Measurements from ENCODE around the gene TMEM167B.

Gene TMEM167B

DNA sequence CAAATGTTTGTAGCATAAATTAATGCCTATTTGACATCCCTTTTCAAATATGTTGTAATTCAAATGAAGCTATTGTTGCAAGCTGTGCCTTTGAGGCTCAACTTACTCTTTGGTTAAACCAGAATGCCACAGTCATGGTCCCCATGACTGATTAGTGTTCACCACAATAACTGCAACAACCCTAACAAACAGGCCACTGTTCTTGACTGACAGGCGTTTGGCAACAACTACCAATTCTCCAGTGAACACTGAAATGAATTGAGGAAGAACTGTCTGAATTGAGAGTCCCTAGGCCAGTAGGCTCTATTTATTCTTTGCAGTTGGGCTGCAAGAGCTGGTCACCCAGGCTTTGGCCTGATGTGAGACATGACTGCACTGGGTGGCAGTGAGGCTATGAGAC is 6.6 kb upstream of the TMEM167B start:
- DNase-seq = no peak

GRCh38 chr1:109084563-109085517 is 5.7 kb upstream of the TMEM167B start:
- no peak for DNase-seq

DNA sequence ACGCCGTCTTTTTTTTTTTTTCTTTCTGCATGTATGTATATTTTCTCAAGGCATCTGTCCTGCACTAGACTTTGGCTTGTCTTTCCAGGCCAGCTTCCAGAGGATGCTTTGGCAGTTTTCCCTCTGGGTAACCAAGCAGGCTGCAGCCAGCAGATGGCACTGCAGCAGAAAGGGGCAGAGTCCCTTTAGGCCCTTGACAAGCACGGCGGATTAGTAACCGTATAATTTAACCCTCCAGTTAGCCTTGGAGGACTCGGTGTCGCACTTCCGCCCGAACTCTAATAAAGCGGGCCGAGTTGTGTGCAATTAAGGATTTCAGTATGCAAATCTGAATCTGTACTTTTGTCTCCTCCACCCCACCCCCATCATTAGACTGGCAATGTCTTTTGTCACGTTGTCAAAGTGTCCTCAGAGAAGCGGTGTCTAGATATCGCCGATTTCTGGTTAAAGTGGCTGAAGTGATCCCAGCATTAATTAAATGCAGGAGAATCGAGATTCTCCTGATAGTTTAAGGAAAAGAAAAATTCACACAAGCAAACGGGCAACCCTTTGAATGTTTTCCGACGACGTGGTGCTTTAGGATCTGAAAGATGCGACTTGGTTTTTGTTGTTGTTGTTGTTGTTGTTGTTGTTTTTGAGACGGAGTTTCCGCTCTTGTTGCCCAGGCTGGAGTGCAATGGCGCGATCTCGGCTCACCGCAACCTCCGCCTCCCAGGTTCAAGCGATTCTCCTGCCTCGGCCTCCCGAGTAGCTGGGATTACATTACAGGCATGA is 1.1 kb upstream of the TMEM167B start:
- peak; percentile 71 for DNase-seq

DNA sequence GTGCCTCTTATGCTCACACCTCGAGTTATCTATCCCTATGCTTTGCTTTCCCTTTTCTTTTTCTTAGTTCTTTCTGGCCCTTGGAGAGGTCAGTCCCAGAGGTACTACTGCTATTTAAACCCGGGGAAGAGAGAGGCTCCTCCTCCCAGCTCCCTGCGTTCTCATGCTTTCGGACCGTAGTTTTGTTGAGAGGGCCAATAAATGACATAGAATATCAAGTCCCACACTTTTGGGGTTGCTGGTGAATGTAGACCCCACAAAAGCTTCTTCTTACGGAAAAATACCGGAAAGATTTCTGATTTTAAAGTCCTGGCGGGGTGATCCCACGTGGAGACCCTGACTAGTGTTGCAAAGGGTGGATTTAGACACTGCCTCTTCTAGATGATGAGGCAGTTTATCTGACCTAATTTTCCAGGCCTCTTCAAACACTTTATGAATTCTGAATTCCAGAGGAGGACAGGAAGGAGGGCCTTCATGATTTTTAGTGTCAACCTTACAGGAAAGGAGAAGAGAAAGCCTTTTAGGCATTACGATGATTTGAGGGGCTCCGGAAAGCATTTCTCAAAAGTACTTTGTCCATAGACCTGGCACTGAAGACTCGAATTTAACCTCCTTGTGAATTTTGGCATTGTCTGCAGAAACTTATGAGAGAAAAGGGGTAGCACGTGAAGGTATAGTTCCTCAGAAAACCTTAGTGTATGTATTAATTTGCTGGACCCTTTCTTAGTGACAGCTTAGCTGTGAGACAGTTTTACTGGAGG is 694 bp downstream of the TMEM167B start:
- peak; percentile 28 for DNase-seq

DNA sequence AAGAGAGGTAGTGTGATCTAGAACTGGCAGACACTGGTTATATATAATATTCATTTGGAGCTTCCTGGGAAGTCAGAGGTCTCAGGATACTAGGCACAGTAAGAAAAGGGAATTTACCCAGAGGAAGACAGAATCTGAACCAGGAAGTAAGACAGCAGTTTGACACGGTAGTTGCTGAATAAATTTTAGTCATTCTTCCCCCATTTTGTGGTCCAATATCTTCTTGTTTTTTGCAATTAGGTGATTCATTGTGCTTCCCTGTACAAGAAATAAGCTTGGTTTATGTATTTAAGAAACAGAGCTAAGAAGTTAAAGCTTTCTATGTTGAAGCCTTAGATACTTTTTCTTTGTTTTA is 1.3 kb downstream of the TMEM167B start:
- no peak for DNase-seq

DNA sequence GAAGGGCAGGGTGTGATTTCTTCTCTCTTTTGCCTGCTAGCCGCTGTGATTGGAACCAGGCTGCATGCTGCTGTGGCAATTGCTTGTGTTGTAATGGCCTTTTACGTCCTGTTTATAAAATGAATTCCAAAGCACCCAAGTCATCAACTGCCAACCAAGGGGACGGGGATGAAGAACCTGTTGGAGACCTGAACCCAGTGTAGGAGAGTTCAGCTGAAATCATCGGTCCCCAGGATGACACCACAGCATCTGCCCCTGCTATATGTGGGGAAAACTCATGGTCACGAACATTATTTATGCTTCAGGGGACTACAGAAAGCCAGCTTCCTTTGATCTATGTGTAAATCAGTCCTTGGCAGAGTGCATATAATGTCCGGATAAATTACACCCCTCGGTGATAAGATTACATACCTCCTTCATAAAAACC is 3.8 kb downstream of the TMEM167B start:
- DNase-seq = no peak

DNA sequence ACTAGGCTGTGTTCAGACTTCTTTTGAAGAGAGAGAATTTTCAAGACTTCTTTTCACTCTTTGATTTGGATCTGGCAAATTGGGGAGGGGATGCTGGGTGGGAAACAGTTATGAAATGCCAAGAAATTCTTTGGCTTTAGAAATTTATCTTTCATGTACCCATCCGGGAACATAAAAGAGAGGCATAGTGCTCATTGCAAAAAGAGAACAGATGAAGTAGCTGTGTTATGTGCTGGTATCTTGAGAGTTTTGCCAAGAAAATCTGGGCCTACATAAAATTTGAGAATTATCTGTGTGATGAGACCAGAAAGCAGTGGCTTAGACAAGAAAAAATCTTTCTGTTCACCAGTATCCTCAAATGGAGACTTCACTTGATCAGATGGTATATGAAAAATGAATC is 4.3 kb downstream of the TMEM167B start:
- DNase-seq = no peak

GRCh38 chr1:109095631-109096030 is 5.1 kb downstream of the TMEM167B start:
- no peak for DNase-seq

DNA sequence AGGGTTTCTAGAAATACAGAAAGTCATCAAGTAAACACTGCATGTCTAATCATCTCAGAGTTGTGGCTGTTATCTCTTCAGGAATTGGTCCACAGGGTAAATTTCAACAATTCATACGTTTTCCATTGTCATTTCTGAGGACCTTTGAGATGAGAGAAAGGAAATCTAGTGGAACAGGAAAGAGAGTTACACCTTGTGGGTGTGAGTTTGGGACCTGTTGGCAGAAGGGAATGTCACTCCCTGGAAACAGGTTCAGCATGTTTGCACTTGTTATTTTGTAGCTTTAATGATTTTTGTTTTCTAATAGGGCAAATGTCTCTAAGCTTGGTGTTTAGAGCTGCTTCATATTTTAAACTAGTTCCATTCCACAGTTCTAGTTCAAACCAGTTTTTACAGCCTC is 5.6 kb downstream of the TMEM167B start:
- DNase-seq = no peak

- DNase-seq = peak; percentile 83
Measured at GRCh38 chr1:109099938-109100773, 9.6 kb downstream of the TMEM167B start.

DNA sequence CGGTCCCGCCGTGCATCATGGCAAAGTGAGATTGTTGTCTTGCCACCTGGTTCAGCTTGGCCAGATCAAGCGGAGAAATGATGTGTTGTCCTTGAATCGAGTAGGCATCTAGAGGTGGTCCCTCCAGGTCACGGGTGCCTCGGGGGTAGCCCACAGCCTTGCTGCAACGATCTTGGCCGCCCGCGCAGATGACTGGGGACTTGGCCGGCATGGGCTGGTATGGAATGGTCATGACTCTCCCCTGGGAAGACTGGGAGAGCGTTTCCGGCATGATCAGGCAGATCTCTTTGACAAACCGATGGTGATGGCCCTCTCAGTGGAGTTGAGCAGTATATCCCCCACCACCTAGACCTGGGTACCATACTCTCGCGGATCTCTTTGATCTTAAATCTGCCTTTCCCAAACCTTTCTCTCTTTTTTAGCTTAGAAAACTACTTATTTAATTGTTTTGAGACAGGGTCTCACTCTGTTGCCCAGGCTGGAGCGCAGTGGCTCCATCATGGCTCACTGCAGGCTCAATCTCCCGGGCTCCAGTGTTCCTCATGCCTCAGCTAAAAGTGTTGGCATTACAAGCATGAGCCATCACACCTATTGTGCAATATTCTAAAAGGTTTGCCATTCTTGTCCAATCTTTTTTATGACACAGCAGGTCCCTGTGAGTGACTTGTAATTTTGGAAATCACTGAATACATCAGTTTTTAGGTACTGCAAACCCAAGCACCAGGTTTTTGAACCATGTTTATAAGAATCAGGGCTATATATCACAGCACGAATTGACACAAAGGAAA is 14.0 kb downstream of the TMEM167B start:
- DNase-seq = no peak

- DNase-seq = no peak
Measured at GRCh38 chr1:109105881-109106280, 15.3 kb downstream of the TMEM167B start.

GRCh38 chr1:109107785-109108184 is 17.2 kb downstream of the TMEM167B start:
- DNase-seq = no peak

DNA sequence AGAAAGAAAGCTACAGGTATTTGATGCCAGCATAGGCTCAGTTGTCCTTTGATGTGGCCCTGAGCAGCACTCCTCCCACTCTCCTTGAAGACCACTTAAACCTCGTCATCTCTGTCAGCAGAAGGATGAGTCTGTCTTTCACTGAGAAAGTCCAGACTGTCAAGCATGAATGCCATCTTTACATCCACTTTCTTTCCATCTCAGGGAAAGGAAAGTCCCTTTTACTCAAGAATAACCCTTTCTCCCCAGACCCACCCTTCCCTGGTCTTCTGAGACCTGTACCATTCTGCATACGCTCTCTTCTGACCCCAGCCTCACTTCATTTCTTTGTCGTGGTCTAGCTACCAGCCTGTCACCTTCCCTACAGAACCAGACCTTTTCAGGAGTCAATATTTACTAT is 19.3 kb downstream of the TMEM167B start:
- DNase-seq = no peak

- DNase-seq = no peak
Measured at GRCh38 chr1:109111386-109112055, 21.0 kb downstream of the TMEM167B start.

DNA sequence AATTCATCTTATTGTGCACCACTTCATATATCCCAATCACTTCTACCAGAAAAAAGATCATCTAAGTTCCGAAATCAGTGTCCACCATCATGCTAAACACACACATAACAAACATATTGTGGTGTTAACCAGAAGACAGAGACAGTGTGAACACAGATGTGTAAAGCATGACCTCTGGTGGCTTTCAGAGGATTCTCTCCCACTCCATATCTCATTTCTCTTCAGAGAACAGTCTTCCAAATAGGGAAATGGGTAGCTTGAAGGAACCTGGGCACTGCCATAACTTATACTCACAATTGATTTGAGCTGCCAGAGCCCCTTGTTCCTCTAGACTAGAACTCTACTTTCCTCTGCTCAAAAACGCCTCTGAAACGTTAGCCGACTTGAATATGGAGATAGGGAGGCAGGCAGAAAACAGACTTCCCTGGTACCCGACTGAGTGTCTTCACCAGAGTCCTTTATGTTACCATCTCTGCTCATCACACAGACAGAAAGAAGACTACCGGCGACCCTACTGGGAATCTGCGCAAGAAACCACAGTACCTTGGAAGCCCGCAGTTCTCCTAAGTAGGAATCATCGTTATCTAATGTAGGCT is 21.6 kb downstream of the TMEM167B start:
- DNase-seq = no peak

DNA sequence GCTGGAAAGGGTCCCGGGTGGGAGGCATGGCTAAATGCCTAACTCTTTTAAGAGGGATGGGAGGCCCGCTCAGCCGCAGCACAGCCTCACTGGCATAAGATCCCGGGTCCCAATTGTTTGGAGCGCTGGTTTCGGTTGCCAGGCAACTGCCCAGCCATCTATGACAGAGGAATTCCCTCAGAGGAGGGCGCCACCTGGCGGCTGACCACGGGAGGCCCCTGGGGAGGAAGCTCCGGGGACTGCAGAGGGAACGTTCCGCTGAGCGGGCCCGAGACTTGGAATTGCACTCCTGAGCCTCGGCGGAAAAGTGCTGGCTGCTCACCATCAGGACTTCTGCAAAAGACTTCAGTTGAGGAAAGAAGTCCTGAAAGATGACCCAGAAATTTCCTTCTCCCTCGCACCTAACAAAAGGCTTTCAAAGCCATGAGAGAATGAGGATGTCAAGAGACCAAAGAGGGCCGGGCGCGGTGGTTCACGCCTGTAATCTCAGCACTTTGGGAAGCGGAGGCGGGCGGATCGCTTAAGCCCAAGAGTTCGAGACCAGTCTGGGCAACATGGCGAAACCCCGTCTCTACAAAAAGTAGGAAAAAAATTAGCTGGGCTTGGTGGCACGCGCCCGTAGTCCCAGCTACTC is 22.2 kb downstream of the TMEM167B start:
- peak; percentile 69 for DNase-seq

- peak; percentile 43 for DNase-seq
Measured at GRCh38 chr1:109113590-109114341, 23.2 kb downstream of the TMEM167B start, which contains the start of gene ELAPOR1. Gene ELAPOR1 (plus strand): TSS chr1:109114115. CDS start chr1:109114184, 69 bp downstream.

GRCh38 chr1:109114342-109114674 is 23.7 kb downstream of the TMEM167B start:
- DNase-seq = no peak

All from NCI-H2029 treated with DMSO at 0.1 percent for 48 hours (cell line).